GM21717 (cell line): ENCODE data around the gene RBM4.

Experiments
- ATAC-seq: cut with Tn5 transposase; IDR thresholded peaks from one replicate; pipeline ENCODE4 v1.9.1; 2021; ENCODE audit warnings: mild to moderate bottlenecking, moderate library complexity; ENCODE audit not compliant: unreplicated experiment

The RBM4 gene

GRCh38 chr11:66649903-66650302 is 11.4 kb downstream of the RBM4 start:
- no peak for ATAC-seq

- no peak for ATAC-seq
Measured at GRCh38 chr11:66651016-66651415, 12.5 kb downstream of the RBM4 start.

- no peak for ATAC-seq
Measured at GRCh38 chr11:66652651-66653050, 14.1 kb downstream of the RBM4 start.

GRCh38 chr11:66653123-66653522 is 14.6 kb downstream of the RBM4 start:
- no peak for ATAC-seq

- no peak for ATAC-seq
Measured at GRCh38 chr11:66659763-66660162, 21.3 kb downstream of the RBM4 start.

- ATAC-seq, result no peak
Measured at GRCh38 chr11:66663741-66664296, 25.3 kb downstream of the RBM4 start.

GRCh38 chr11:66665369-66665768 is 26.9 kb downstream of the RBM4 start:
- no peak for ATAC-seq

GRCh38 chr11:66670816-66671215 is 32.3 kb downstream of the RBM4 start:
- ATAC-seq, result no peak

GRCh38 chr11:66674964-66675602 is 36.6 kb downstream of the RBM4 start:
- no peak for ATAC-seq

- ATAC-seq, result no peak
Measured at GRCh38 chr11:66676282-66676919, 37.9 kb downstream of the RBM4 start.

GRCh38 chr11:66676931-66677598 is 38.6 kb downstream of the RBM4 start:
- no peak for ATAC-seq

GRCh38 chr11:66677599-66678375 is 39.3 kb downstream of the RBM4 start, which contains the start of gene RBM4B:
RBM4B (minus strand) TSS chr11:66677887; CDS start chr11:66677079, 808 bp downstream.
- ATAC-seq, result peak; percentile 72

- ATAC-seq, result no peak
Measured at GRCh38 chr11:66680966-66681645, 42.6 kb downstream of the RBM4 start.

- ATAC-seq, result no peak
Measured at GRCh38 chr11:66683877-66684276, 45.4 kb downstream of the RBM4 start.

GRCh38 chr11:66684635-66685034 is 46.1 kb downstream of the RBM4 start:
- no peak for ATAC-seq

GRCh38 chr11:66685276-66686099 is 47.0 kb downstream of the RBM4 start:
- no peak for ATAC-seq

- no peak for ATAC-seq
Measured at GRCh38 chr11:66686100-66686785, 47.7 kb downstream of the RBM4 start.

GRCh38 chr11:66686801-66687750 is 48.6 kb downstream of the RBM4 start:
- no peak for ATAC-seq
